HS-27A (cell line): Measurements from ENCODE around the gene MAS1.
"Not testable (repeated sequence)": the region's sequence is repeated elsewhere in the genome, so short reads cannot be mapped to it uniquely, and the experiment has no call there.

Experiments used
- DNase-seq: peaks from one replicate; pipeline ENCODE4 v3.0.0-alpha.2; 2012; ENCODE audit warnings: low read depth, missing footprints

Gene MAS1

DNA sequence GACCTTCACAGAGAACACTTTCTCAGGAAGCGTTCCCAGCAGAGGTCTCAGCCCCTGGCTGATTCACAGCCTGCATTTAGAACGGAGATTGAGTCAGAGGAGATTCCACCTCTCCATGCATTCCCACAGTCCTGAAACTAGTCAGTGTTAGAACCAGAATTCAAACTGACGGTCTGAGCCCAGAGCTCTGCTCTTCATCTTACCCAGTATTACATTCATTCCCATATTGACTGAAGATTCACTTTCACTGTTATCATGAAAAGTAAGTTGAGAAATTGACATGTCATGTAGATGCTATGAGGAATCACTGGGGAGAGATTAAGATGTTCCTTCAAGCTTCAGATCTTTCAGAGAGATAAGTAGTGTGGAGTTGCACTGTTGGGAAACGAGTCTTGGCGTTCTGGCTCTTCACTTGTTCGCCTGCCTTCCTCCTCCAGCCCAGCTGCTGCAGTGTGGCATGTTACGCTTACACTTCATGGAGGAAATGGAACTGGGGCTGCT, 28.3 kb downstream of the MAS1 start:
- no peak for DNase-seq

DNA sequence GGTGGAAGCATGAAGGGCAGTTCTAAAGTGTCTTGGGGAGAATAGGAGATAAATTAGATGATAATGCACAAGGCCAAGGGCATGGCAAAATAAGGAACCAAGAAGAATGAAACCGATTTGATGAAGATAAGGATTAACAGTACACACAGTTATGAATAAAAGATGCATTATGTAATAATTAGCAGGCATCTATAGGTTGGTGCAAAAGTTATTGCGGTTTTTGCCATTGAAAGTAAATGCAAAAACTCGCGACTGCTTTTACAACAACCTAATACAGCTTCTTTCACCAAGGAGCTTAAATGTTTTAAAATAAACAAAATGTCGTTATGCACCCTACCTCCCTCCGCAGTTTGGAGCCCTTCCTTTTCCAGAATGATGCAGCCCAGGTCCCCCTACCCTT, 29.0 kb downstream of the MAS1 start:
- no peak for DNase-seq

DNA sequence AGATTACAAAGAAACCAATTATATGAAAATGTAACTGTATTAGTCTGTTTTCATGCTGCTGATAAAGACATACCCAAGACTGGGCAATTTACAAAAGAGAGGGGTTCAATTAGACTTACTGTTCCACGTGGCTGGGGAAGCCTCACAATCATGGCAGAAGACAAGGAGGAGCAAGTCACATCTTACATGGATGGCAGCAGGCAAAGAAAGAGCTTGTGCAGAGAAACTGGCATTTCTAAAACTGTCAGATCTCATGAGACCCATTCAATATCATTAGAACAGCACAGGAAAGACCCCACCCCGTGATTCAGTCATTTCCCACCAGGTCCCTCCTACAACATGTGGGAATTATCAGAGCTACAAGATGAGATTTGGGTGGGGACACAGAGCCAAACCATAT, 33.4 kb downstream of the MAS1 start:
- DNase-seq, result not testable (repeated sequence)

- no peak for DNase-seq
Measured at GRCh38 chr6:159926542-159927203, 35.9 kb downstream of the MAS1 start.

GRCh38 chr6:159929819-159930218, 39.0 kb downstream of the MAS1 start:
- DNase-seq, result no peak

DNA sequence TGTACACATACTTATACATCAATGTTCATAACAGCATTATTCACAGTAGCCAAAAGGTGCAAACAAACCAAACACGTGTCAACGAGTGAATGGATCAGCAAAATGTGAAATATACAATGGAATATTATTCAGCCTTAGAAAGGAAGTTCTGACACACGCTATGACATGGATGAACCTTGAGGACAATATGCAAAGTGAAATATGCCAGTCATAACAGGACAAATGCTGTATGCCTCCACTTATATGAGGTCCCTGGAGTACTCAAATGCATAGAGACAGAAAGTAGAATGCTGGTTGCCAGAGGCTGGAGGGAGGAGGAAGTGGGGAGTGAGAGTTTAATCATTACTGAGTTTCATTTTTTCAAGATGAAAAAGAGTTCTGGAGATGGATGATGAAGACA, 40.3 kb downstream of the MAS1 start:
- DNase-seq, result no peak

- no peak for DNase-seq
Measured at GRCh38 chr6:159931846-159932245, 41.1 kb downstream of the MAS1 start.

DNA sequence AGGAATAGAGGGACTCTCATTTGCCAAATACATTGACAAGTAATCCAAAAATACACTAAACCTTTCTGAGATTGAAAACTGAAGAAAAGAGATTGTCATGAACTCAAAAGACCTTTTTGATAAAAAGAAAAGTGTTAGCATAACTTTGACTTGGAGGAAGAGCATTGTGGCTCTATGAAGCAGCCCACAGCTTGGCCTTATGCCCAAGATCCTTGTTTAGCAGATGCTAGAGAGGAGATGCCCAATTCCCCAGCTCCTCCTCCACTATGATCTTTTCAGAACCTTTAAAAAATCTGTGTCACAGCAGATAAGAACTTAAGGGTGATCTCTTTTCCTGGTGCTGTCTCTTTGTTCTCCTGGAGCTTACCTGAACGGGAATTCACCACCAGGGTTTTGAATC, 42.3 kb downstream of the MAS1 start:
- DNase-seq, result no peak

DNA sequence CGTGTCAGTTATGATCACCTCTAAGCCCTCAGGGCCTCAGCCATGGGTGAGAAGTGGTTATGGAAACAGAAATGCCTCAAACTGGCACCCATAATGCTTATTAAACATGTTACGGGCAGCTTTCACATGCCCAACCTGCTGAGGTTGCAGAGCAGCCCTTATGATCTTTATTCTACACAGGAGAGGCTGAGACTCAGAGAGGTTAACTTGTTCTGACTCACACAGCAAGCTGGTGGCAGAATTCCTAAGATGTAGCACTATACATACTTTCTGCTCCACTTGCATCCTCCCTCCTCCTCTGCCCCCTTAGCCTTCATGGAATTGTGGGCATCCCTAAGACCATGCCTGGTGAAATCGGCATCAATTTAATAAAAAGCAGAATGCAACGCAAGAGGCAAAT, 43.4 kb downstream of the MAS1 start:
- no peak for DNase-seq

DNA sequence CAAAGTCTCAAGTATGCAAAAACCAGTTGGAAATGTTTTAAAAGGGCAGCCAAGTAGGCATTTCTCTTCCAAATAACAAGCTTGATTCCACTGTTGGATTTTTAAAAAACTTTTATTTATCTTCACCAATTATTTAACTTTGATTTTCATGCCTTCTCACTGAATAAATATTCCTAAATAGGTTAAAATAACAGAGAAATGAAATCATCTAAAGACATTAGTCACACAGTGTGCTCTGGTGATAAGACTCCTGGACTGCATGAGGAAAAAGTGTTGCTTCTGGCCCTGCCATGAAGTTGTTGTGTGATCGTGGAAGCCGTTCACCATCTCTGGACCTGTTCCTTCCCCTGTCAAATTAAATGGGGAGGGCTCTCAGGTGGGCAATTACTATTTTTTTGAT, 44.3 kb downstream of the MAS1 start:
- DNase-seq, result no peak

DNA sequence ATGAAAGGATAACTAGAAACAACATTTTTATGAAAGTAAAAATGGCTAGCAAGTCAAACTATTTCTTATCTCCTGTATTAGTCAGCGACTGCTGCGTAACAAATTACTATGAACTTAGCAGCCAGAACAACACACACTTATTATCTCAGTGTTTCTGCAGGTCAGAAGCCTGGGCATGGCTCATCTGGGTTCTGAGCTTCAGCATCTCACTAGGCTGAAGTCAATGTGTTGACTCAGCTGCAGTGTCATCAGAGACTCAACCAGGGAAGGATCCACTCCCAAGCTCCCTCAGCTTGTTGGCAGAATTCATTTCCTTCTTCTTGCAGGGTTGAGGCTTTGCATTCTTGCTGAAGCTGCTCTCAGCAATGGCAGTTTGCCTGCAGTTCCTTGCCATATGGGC, 44.8 kb downstream of the MAS1 start:
- no peak for DNase-seq

GRCh38 chr6:159939591-159940016, 48.8 kb downstream of the MAS1 start:
- no peak for DNase-seq
